ENCODE results near the gene GALR3. TPM values are rescaled to one million over a fixed set of nuclear protein-coding genes. Genes with fewer than 3 reads are reported as not detected.

GALR3 gene
- total RNA-seq, 1 experiment from 2014 or later, result 0.31 TPM

- Histone ChIP-seq H3K4me2 (no peak overlapping the region), H3K9me2 (ENCODE audit: insufficient read depth) (no peaks in the 10 kb centered on the region), H3K27me3 (ENCODE audit: insufficient read depth, low read depth) (no peaks in the 10 kb centered on the region), H3K27ac (no peak overlapping the region), H2AFZ (no peak overlapping the region), H3F3A (ENCODE audit: insufficient read depth, low read depth) (peaks cover 26% of the 10 kb centered on the region), H3K4me3 (no peak overlapping the region), H3K36me3 (ENCODE audit: low read depth) (peaks cover 14% of the 10 kb centered on the region; the same call in 1 of the 2 replicates), H3K9me3 (ENCODE audit: insufficient read depth, low read depth) (no peaks in the 10 kb centered on the region), H4K20me1 (ENCODE audit: insufficient read depth) (no peaks in the 10 kb centered on the region), H3K79me2 (ENCODE audit: low read depth) (no peaks in the 10 kb centered on the region), H3K4me1 (replicated peaks; ENCODE audit: insufficient read depth) (no peaks in the 10 kb centered on the region)
- no TSS peak for BruUV-seq (replicated peaks)
- DNase-seq, result no peak
- intact Hi-C loops (cut with micrococcal nuclease; ENCODE audit: unreplicated experiment), result no loop called here
- ChIA-PET CTCF (no interaction called here), POLR2A (ENCODE audit: unreplicated experiment) (no interaction called here)
- TF ChIP-seq CTCF (conservative IDR thresholded peaks at IDR 0.05) (no peak), EZH2 (IDR thresholded peaks at IDR 0.05; ENCODE audit: low read depth) (no peak)
Observed at GRCh38 chr22:37827056-37827455, 3.9 kb downstream of the GALR3 start.

GRCh38 chr22:37830093-37830842 is 7.1 kb downstream of the GALR3 start:
- no peak overlapping the region for H3K4me2 ChIP-seq
- no peak overlapping the region for H2AFZ ChIP-seq
- H3K27me3 ChIP-seq (ENCODE audit: insufficient read depth, low read depth), result no peaks in the 10 kb centered on the region
- intact Hi-C loops (cut with micrococcal nuclease; ENCODE audit: unreplicated experiment), result no loop called here
- no peak for TF ChIP-seq EZH2 (IDR thresholded peaks at IDR 0.05; ENCODE audit: low read depth)
- H4K20me1 ChIP-seq (ENCODE audit: insufficient read depth), result no peaks in the 10 kb centered on the region
- CTCF ChIA-PET, result interaction anchor here (0.6 kb wide), 1 partner anchor 135 kb away, joined by 3 read pairs; no protein-coding TSS in a partner anchor
- no peaks in the 10 kb centered on the region for H3K9me2 ChIP-seq (ENCODE audit: insufficient read depth)
- DNase-seq, result no peak
- no peaks in the 10 kb centered on the region for H3K4me1 ChIP-seq (replicated peaks; ENCODE audit: insufficient read depth)
- peaks cover 18% of the 10 kb centered on the region for H3F3A ChIP-seq (ENCODE audit: insufficient read depth, low read depth)
- peaks cover 34% of the 10 kb centered on the region; the same call in 1 of the 2 replicates for H3K36me3 ChIP-seq (ENCODE audit: low read depth)
- POLR2A ChIA-PET (ENCODE audit: unreplicated experiment), result no interaction called here
- H3K4me3 ChIP-seq, result no peak overlapping the region
- no peak overlapping the region for H3K27ac ChIP-seq
- H3K79me2 ChIP-seq (ENCODE audit: low read depth), result no peaks in the 10 kb centered on the region
- no peaks in the 10 kb centered on the region for H3K9me3 ChIP-seq (ENCODE audit: insufficient read depth, low read depth)
- BruUV-seq (replicated peaks), result no TSS peak

GRCh38 chr22:37831472-37831871 is 8.3 kb downstream of the GALR3 start:
- no peak overlapping the region for H2AFZ ChIP-seq
- H3K27ac ChIP-seq, result no peak overlapping the region
- no peaks in the 10 kb centered on the region for H3K27me3 ChIP-seq (ENCODE audit: insufficient read depth, low read depth)
- no peak overlapping the region for H3K4me3 ChIP-seq
- no TSS peak for BruUV-seq (replicated peaks)
- no peak for DNase-seq
- no peak overlapping the region for H3K4me2 ChIP-seq
- TF ChIP-seq EZH2 (IDR thresholded peaks at IDR 0.05; ENCODE audit: low read depth) (no peak), CTCF (conservative IDR thresholded peaks at IDR 0.05) (no peak)
- H3K9me3 ChIP-seq (ENCODE audit: insufficient read depth, low read depth), result no peaks in the 10 kb centered on the region
- POLR2A ChIA-PET (ENCODE audit: unreplicated experiment), result no interaction called here
- no peaks in the 10 kb centered on the region for H3K9me2 ChIP-seq (ENCODE audit: insufficient read depth)
- peaks cover 18% of the 10 kb centered on the region for H3F3A ChIP-seq (ENCODE audit: insufficient read depth, low read depth)
- intact Hi-C loops (cut with micrococcal nuclease; ENCODE audit: unreplicated experiment), result no loop called here
- H3K79me2 ChIP-seq (ENCODE audit: low read depth), result no peaks in the 10 kb centered on the region
- CTCF ChIA-PET, result interaction anchor here (0.6 kb wide), 1 partner anchor 84 kb away, joined by 6 read pairs; no protein-coding TSS in a partner anchor
- H3K36me3 ChIP-seq (ENCODE audit: low read depth), result peaks cover 34% of the 10 kb centered on the region; the same call in 1 of the 2 replicates
- no peaks in the 10 kb centered on the region for H4K20me1 ChIP-seq (ENCODE audit: insufficient read depth)
- H3K4me1 ChIP-seq (replicated peaks; ENCODE audit: insufficient read depth), result no peaks in the 10 kb centered on the region
